ENCODE measurements around the gene MYO18A. TPM values are rescaled to one million over a fixed set of nuclear protein-coding genes. Genes with fewer than 3 reads are reported as not detected.
"Not testable (repeated sequence)": the region's sequence is repeated elsewhere in the genome, so short reads cannot be mapped to it uniquely, and the experiment has no call there.

The MYO18A gene
- total RNA-seq, 1 donor from 2014 or later = 42.4 TPM

- no peak for DNase-seq
Measured at GRCh38 chr17:29099527-29099926, 80.7 kb downstream of the MYO18A start.

GRCh38 chr17:29096094-29096493, 84.1 kb downstream of the MYO18A start:
- no peak for DNase-seq

GRCh38 chr17:29095439-29095838, 84.8 kb downstream of the MYO18A start:
- DNase-seq = no peak

- no peak for DNase-seq
Measured at GRCh38 chr17:29094101-29094708, 86.0 kb downstream of the MYO18A start.

- DNase-seq = no peak
Measured at GRCh38 chr17:29093090-29093871, 86.9 kb downstream of the MYO18A start.

- no peak for DNase-seq
Measured at GRCh38 chr17:29091606-29092289, 88.5 kb downstream of the MYO18A start.

GRCh38 chr17:29090750-29091605, 89.2 kb downstream of the MYO18A start:
- DNase-seq = peak; percentile 10

- no peak for DNase-seq
Measured at GRCh38 chr17:29090108-29090507, 90.1 kb downstream of the MYO18A start.

GRCh38 chr17:29089601-29090044, 90.6 kb downstream of the MYO18A start:
- DNase-seq = no peak

GRCh38 chr17:29088782-29089181, 91.4 kb downstream of the MYO18A start:
- DNase-seq = not testable (repeated sequence)

- DNase-seq = no peak
Measured at GRCh38 chr17:29086628-29087332, 93.4 kb downstream of the MYO18A start.

- no peak for DNase-seq
Measured at GRCh38 chr17:29085223-29085622, 95.0 kb downstream of the MYO18A start.

GRCh38 chr17:29084541-29085146, 95.6 kb downstream of the MYO18A start:
- no peak for DNase-seq

GRCh38 chr17:29080965-29081364, 99.2 kb downstream of the MYO18A start:
- DNase-seq = no peak

GRCh38 chr17:29080323-29080722, 99.9 kb downstream of the MYO18A start:
- DNase-seq = no peak

- DNase-seq = no peak
Measured at GRCh38 chr17:29079887-29080286, 100.3 kb downstream of the MYO18A start.

GRCh38 chr17:29079433-29079832, 100.8 kb downstream of the MYO18A start:
- no peak for DNase-seq

- peak; percentile 54 for DNase-seq
Measured at GRCh38 chr17:29078183-29079045, 101.8 kb downstream of the MYO18A start.

- DNase-seq = no peak
Measured at GRCh38 chr17:29077320-29077719, 102.9 kb downstream of the MYO18A start.

GRCh38 chr17:29076722-29077121, 103.5 kb downstream of the MYO18A start:
- DNase-seq = no peak

- no peak for DNase-seq
Measured at GRCh38 chr17:29076087-29076486, 104.1 kb downstream of the MYO18A start.

Measured in dermis blood vessel endothelial cell (primary cell).